ENCODE results near the gene CNTRL.

DNA sequence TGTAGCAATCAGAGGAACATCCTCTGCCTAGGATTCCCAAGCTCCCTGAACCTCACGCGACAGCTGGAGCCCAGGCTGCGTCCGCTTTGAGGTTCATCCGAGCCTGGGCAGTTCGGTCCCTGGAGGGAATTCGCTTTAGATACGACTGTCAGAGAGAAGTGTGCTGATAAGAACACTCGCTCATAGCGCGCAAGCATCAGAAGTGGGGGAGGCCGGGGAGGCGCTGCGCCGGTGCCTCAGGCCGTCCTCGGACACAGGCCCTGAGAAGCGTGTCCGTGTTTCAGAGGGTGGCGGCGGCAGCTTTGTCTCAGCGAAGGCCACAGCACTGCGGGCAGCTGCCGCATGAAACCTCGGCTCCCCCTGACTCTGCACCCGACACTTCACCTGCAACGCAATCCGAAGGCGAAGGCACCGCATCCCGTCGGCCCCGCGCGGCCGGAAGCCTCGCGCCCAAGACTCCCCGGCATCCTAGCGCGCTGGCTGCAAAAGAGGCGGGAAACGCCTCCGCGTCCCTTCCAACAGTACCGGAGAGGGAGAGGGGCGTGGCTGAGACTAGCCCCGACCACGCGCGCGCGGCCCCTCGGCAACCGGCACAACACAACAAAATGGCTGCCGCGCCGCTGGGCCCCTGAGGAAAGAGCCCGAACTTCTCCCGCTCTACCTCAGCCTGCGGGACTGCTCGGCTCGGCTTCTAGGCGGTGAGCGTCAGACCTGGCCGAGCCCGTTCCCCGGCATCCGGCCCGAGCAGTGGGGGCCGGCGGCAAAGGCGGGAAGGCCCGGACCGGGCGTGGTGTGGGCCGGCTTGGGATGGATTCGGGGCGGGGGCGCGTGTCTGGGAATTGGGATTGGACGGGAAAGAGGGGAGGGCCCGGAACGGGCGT is at the start of gene CNTRL:
- TF ChIP-seq, protein P1, sequence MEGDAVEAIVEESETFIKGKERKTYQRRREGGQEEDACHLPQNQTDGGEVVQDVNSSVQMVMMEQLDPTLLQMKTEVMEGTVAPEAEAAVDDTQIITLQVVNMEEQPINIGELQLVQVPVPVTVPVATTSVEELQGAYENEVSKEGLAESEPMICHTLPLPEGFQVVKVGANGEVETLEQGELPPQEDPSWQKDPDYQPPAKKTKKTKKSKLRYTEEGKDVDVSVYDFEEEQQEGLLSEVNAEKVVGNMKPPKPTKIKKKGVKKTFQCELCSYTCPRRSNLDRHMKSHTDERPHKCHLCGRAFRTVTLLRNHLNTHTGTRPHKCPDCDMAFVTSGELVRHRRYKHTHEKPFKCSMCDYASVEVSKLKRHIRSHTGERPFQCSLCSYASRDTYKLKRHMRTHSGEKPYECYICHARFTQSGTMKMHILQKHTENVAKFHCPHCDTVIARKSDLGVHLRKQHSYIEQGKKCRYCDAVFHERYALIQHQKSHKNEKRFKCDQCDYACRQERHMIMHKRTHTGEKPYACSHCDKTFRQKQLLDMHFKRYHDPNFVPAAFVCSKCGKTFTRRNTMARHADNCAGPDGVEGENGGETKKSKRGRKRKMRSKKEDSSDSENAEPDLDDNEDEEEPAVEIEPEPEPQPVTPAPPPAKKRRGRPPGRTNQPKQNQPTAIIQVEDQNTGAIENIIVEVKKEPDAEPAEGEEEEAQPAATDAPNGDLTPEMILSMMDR (IDR thresholded peaks at IDR 0.05) = no peak
- peak; percentile 17 to 39 for TF ChIP-seq POLR2A (IDR thresholded peaks at IDR 0.05)
- no peak for TF ChIP-seq EP300 (IDR thresholded peaks at IDR 0.05)
- peak; percentile 45 to 88 (median 72) for TF ChIP-seq POLR2AphosphoS5 (IDR thresholded peaks at IDR 0.05)
